ENCODE data around the gene FOXN3. TPM values are rescaled to one million over a fixed set of nuclear protein-coding genes. Genes with fewer than 3 reads are reported as not detected.
A peak's percentile ranks its signal among the peaks of the same experiment; 100 is the strongest.

The FOXN3 gene
- total and polyA plus RNA-seq, 2 experiments from 2014 or later: 98.9 to 167 TPM

- Histone ChIP-seq H3K27me3 (ENCODE audit: insufficient read depth) (no peaks in the 10 kb centered on the region), H3K27ac (ENCODE audit: low read depth) (peak overlapping the region; percentile 78), H3K36me3 (ENCODE audit: insufficient read depth) (peaks cover 33% of the 10 kb centered on the region), H2AFZ (no peak overlapping the region), H3K4me3 (peak overlapping the region; percentile 30; the same call in 1 of the 2 replicates), H3K4me1 (ENCODE audit: insufficient read depth) (peaks cover 82% of the 10 kb centered on the region), H3K9me2 (ENCODE audit: insufficient read depth) (no peaks in the 10 kb centered on the region; the same call in 1 of the 2 replicates), H3K79me2 (replicated peaks; ENCODE audit: insufficient read depth) (peaks cover 100% of the 10 kb centered on the region), H4K20me1 (replicated peaks; ENCODE audit: insufficient read depth) (peaks cover 81% of the 10 kb centered on the region), H3F3A (replicated peaks; ENCODE audit: low read depth) (peaks cover 22% of the 10 kb centered on the region; the same call in 1 of the 2 replicates), H3K4me2 (peak overlapping the region; percentile 65)
- TF ChIP-seq EZH2 (IDR thresholded peaks at IDR 0.05; ENCODE audit: low read depth, unreplicated experiment) (no peak), NANOG (IDR thresholded peaks at IDR 0.05; ENCODE audit: borderline replicate concordance) (no peak), POLR2AphosphoS5 (IDR thresholded peaks at IDR 0.05; ENCODE audit: low read depth) (no peak), JUNB (IDR thresholded peaks at IDR 0.05; ENCODE audit: unreplicated experiment) (no peak), ZNF114 (CRISPR knock-in tag; IDR thresholded peaks at IDR 0.05) (no peak), EZH2phosphoT487 (IDR thresholded peaks at IDR 0.05; ENCODE audit: unreplicated experiment) (no peak), CREB1 (CRISPR knock-in tag; IDR thresholded peaks at IDR 0.05; ENCODE audit: low read depth) (no peak)
- Mint-ChIP-seq H3K4me1 (peaks cover 61% of the 10 kb centered on the region), H3K27ac (peak overlapping the region; percentile 66; the same call in 1 of the 2 replicates), H3K27me3 (ENCODE audit: insufficient read depth, low read depth, poor library complexity) (peaks cover 10% of the 10 kb centered on the region), H3K9me3 (peaks cover 19% of the 10 kb centered on the region), H3K4me3 (peak overlapping the region; percentile 21; the same call in 1 of the 3 replicates), H3K36me3 (ENCODE audit: low read depth) (peaks cover 96% of the 10 kb centered on the region)
- DNase-seq (ENCODE audit: low spot score) (no peak), ATAC-seq (no peak)
Measured at GRCh38 chr14:89409961-89410360, 7.1 kb downstream of the FOXN3 start.

DNA sequence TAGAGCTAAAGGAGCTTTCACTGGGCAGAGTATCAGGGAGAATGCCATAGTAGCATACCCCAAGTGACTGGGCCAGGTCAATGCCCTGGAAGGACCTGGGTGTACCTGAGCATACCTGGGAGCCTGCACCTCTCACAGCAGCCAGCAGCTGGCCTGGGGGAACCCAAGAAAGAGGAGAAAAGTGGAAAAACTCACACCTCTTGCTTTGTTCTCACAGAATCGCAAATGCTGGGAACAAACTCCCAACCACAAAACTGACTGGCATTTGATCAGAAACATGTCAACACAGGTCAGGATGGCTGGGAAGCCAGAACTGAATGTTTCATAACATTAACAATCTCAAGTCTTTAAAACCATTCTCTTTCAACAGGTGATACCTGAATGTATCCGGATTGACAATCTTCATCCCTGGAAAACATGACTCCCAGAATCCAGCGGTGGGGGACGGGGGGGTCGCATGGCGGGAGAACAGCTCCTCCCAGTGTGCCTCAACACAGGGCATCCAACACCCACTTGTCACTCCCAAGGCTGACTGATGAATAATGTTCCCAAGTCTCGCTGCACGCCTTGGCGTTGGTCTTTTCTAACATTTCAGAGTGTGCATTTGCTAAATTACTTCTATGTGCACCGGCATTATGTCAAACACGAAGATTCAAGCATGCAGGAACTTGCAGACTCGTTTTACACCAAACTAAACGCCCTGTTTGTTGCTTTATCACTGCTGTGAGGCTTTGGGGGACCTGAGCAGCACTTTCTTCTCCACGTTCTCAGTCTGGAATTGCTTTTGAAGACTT, 7.9 kb downstream of the FOXN3 start:
- Mint-ChIP-seq H3K4me1 (peaks cover 58% of the 10 kb centered on the region), H3K27me3 (ENCODE audit: insufficient read depth, low read depth, poor library complexity) (peaks cover 10% of the 10 kb centered on the region), H3K9me3 (peaks cover 19% of the 10 kb centered on the region), H3K36me3 (ENCODE audit: low read depth) (peaks cover 94% of the 10 kb centered on the region), H3K4me3 (0 out of 3 replicates have a peak overlapping the region, but pooled peaks have one; percentile 21), H3K27ac (peak overlapping the region; percentile 70; the same call in 1 of the 2 replicates)
- H3K27ac ChIP-seq (ENCODE audit: low read depth): peak overlapping the region; percentile 82
- H3K4me3 ChIP-seq: no peak overlapping the region
- peak; percentile 67 for ATAC-seq
- H3K27me3 ChIP-seq (ENCODE audit: insufficient read depth): no peaks in the 10 kb centered on the region
- peak overlapping the region; percentile 65; the same call in 1 of the 2 replicates for H3K4me2 ChIP-seq
- H3K4me1 ChIP-seq (ENCODE audit: insufficient read depth): peaks cover 74% of the 10 kb centered on the region
- no peaks in the 10 kb centered on the region; the same call in 1 of the 2 replicates for H3K9me2 ChIP-seq (ENCODE audit: insufficient read depth)
- peaks cover 22% of the 10 kb centered on the region; the same call in 1 of the 2 replicates for H3F3A ChIP-seq (replicated peaks; ENCODE audit: low read depth)
- no peak for DNase-seq (ENCODE audit: low spot score)
- H3K79me2 ChIP-seq (replicated peaks; ENCODE audit: insufficient read depth): peaks cover 100% of the 10 kb centered on the region
- no peak for TF ChIP-seq REST (IDR thresholded peaks at IDR 0.05; ENCODE audit: unreplicated experiment)
- TF ChIP-seq EZH2 (IDR thresholded peaks at IDR 0.05; ENCODE audit: low read depth, unreplicated experiment): no peak
- TF ChIP-seq CREB1 (CRISPR knock-in tag; IDR thresholded peaks at IDR 0.05; ENCODE audit: low read depth): no peak
- no peak for TF ChIP-seq ZNF331 (CRISPR knock-in tag; IDR thresholded peaks at IDR 0.05; ENCODE audit: low read depth)
- TF ChIP-seq ZNF114 (CRISPR knock-in tag; IDR thresholded peaks at IDR 0.05): no peak
- no peak for TF ChIP-seq ETS1 (IDR thresholded peaks at IDR 0.05)
- no peak for TF ChIP-seq JUNB (IDR thresholded peaks at IDR 0.05; ENCODE audit: unreplicated experiment)
- TF ChIP-seq NANOG (IDR thresholded peaks at IDR 0.05; ENCODE audit: borderline replicate concordance): no peak
- no peak for TF ChIP-seq EZH2phosphoT487 (IDR thresholded peaks at IDR 0.05; ENCODE audit: unreplicated experiment)
- TF ChIP-seq STAT1 (IDR thresholded peaks at IDR 0.05; ENCODE audit: unreplicated experiment): no peak
- H3K36me3 ChIP-seq (ENCODE audit: insufficient read depth): peaks cover 33% of the 10 kb centered on the region
- peaks cover 75% of the 10 kb centered on the region for H4K20me1 ChIP-seq (replicated peaks; ENCODE audit: insufficient read depth)
- no peak overlapping the region for H2AFZ ChIP-seq

Measured in GM23338 (cell line).